B cell (primary cell): Measurements from ENCODE around the gene ITGB8. TPM values are rescaled to one million over a fixed set of nuclear protein-coding genes. Genes with fewer than 3 reads are reported as not detected.

Source experiments
- ATAC-seq: fragments of 200-7000 bp; cut with Tn5 transposase; one replicate; pipeline ENCODE4 v1.10.0; 2021; ENCODE audit warnings: low read depth, mild to moderate bottlenecking, moderate number of reproducible peaks, moderate library complexity
- CTCF ChIA-PET: fragments of 350-600 bp; sonication (Branson Sonifier 250); formaldehyde crosslinking; loops from one replicate; lab custom pipeline; 2021; ENCODE audit warnings: antibody characterized with exemption, inconsistent platforms; lab: Charles Lee
- POLR2A ChIA-PET: fragments of 350-600 bp; sonication (Branson Sonifier 250); formaldehyde crosslinking; loops from one replicate; lab custom pipeline; 2021; ENCODE audit warnings: antibody characterized with exemption; lab: Charles Lee
- DNase-seq: peaks from one replicate; pipeline ENCODE4 v3.0.0; 2013
- H2AFZ ChIP-seq: 2 replicates; pipeline ENCODE4 v1.6.1; 2012; ENCODE audit warnings: mild to moderate bottlenecking, low read depth, low read length; ENCODE audit not compliant: insufficient read depth, poor library complexity, severe bottlenecking
- H3K27ac ChIP-seq, 2 donors: 1 replicate in 1 of 2; 2 replicates in 1 of 2; pipeline ENCODE4 v1.5.1; 2012 to 2013; ENCODE audit warnings: low read length in 2 of 2, mild to moderate bottlenecking in 2 of 2, moderate library complexity in 1 of 2
- H3K27me3 ChIP-seq, 4 experiments: fragments of 200-600 bp in 1 of 4; sonication (generic) in 1 of 4; replicated peaks in 1 of 4; 1 replicate in 2 of 4; 2 replicates in 2 of 4; pipeline versions ENCODE4 v1.6.1 to v1.7.0; 2013 to 2016; ENCODE audit warnings: low read length in 3 of 4, mild to moderate bottlenecking in 2 of 4, mixed read lengths in 1 of 4, moderate library complexity in 1 of 4; ENCODE audit not compliant: insufficient read depth in 4 of 4, control insufficient read depth in 3 of 4; ENCODE audit errors: control extremely low read depth in 1 of 4
- H3K36me3 ChIP-seq, 2 experiments: replicated peaks in 1 of 2; 1 replicate in 1 of 2; 2 replicates in 1 of 2; pipeline versions ENCODE4 v1.6.1 to v1.7.1; 2013; ENCODE audit warnings: low read length in 1 of 2; ENCODE audit not compliant: insufficient read depth in 2 of 2, control insufficient read depth in 1 of 2; ENCODE audit errors: control extremely low read depth in 1 of 2, extremely low read depth in 1 of 2
- H3K4me1 ChIP-seq, 2 donors: fragments of 200-600 bp in 1 of 2; sonication (generic) in 1 of 2; 1 replicate in 1 of 2; 2 replicates in 1 of 2; pipeline versions ENCODE4 v1.5.1 to v1.6.1; 2013 to 2017; ENCODE audit warnings: low read length in 2 of 2; ENCODE audit not compliant: control insufficient read depth in 2 of 2, insufficient read depth in 2 of 2
- H3K4me2 ChIP-seq: replicated peaks from 2 replicates; pipeline ENCODE3; 2012; ENCODE audit warnings: mild to moderate bottlenecking, low read depth, low read length; ENCODE audit not compliant: poor library complexity, severe bottlenecking
- H3K4me3 ChIP-seq, 5 experiments: fragments of 200-600 bp in 1 of 5; sonication (generic) in 1 of 5; 1 replicate in 3 of 5; 2 replicates in 2 of 5; pipeline versions ENCODE4 v1.5.1 to v1.7.0; 2011 to 2016; ENCODE audit warnings: low read length in 4 of 5, mild to moderate bottlenecking in 4 of 5, low read depth in 2 of 5, control low read depth in 1 of 5, moderate library complexity in 1 of 5; ENCODE audit not compliant: insufficient read depth in 1 of 5; ENCODE audit errors: control extremely low read depth in 1 of 5, extremely low read depth in 1 of 5
- H3K79me2 ChIP-seq: fragments of 200-600 bp; sonication (generic); one replicate; pipeline ENCODE4 v1.6.0; 2016; ENCODE audit warnings: low read length; ENCODE audit not compliant: control insufficient read depth, insufficient read depth
- H3K9ac ChIP-seq: fragments of 200-600 bp; sonication (generic); 2 replicates; pipeline ENCODE4 v1.6.1; 2017; ENCODE audit warnings: mild to moderate bottlenecking, low read length, moderate library complexity
- H3K9me3 ChIP-seq, 3 donors: one replicate each; pipeline versions ENCODE4 v1.6.1 to v1.7.1; 2013; ENCODE audit warnings: low read length in 2 of 3; ENCODE audit not compliant: control insufficient read depth in 2 of 3, insufficient read depth in 1 of 3; ENCODE audit errors: control extremely low read depth in 1 of 3
- H4K20me1 ChIP-seq: 2 replicates; pipeline ENCODE4 v1.6.0; 2012; ENCODE audit warnings: mild to moderate bottlenecking, low read length; ENCODE audit not compliant: insufficient read depth, control insufficient read depth, poor library complexity, severe bottlenecking
- H3K27ac Mint-ChIP-seq: one replicate; pipeline ENCODE4 v1.8.0; 2021; ENCODE audit warnings: mixed read lengths
- H3K27me3 Mint-ChIP-seq: one replicate; pipeline ENCODE4 v1.8.0; 2021; ENCODE audit warnings: mixed read lengths
- H3K4me1 Mint-ChIP-seq: one replicate; pipeline ENCODE4 v1.8.0; 2021; ENCODE audit warnings: mixed read lengths
- H3K4me3 Mint-ChIP-seq: one replicate; pipeline ENCODE4 v1.8.0; 2021; ENCODE audit warnings: mixed read lengths
- H3K9me3 Mint-ChIP-seq: one replicate; pipeline ENCODE4 v1.8.0; 2022; ENCODE audit warnings: mixed read lengths; ENCODE audit not compliant: insufficient read depth
- EZH2 ChIP-seq: IDR thresholded peaks from 2 replicates; pipeline ENCODE4 v1.6.1; 2012; ENCODE audit warnings: borderline replicate concordance, low read depth, mild to moderate bottlenecking, moderate library complexity, low read length; ENCODE audit not compliant: insufficient read depth, poor library complexity, severe bottlenecking
- WGBS: methylation state at CpG from one replicate; pipeline ENCODE4 v1.1.5; 2013; ENCODE audit warnings: missing lambda C conversion rate; ENCODE audit not compliant: insufficient coverage; 5-methylcytosine and 5-hydroxymethylcytosine counted together
- intact Hi-C: fragments of 100-400 bp; cut with micrococcal nuclease; formaldehyde crosslinking; loops from one replicate; pipeline ENCODE4 v1.10.0; 2022
- polyA plus RNA-seq: library from polyadenylated mRNA; depleted of rRNA; stranded (reverse); fragments of >200 nt; gene quantifications from 2 replicates; pipeline ENCODE4 v1.2.3, GENCODE V29; 2012
- total RNA-seq, 2 donors: library from RNA; stranded (reverse); fragments of 120-200 nt in 1 of 2; gene quantifications; 1 replicate in 1 of 2; 2 replicates in 1 of 2; pipeline versions ENCODE4 v1.2.3 to v1.2.4, GENCODE V29; 2013 to 2022
- TF ChIP-seq, protein P1 (sequence below): fragments of 200-600 bp; IDR thresholded peaks from one replicate; pipeline ENCODE4 v1.8.0; 2022; ENCODE audit warnings: antibody characterized with exemption, mild to moderate bottlenecking

Gene ITGB8
- total and polyA plus RNA-seq, 2 donors (not counting 1 experiment from before 2014, with no cell fraction given): 0.01 to 0.30 TPM

DNA sequence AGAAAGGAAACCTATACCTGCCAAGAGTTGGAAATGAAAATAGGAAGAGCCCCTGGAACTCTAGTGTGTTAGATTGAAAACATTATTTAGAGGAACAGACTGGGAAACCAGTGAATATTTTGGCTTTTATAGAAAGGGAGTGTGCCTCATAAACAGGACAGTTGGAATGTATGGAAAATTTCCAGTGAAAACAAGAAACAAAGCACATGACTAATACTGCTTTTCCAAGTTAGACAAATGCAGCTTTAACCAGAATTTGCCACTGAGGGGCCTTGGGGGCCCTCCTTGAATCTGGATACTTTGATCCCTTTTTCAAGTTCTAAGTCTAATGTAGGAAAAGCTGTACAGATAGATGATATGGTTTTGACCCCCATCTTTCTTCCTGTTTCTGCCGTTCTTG lies 21.2 kb downstream of the ITGB8 start:
- intact Hi-C loops: no loop called here
- no peak overlapping the region for H3K27ac Mint-ChIP-seq
- H3K79me2 ChIP-seq: no peaks in the 10 kb centered on the region
- POLR2A ChIA-PET: no interaction called here
- peaks cover 0 to 4% (median under 1%) of the 10 kb centered on the region in 4 experiments for H3K27me3 ChIP-seq
- H3K9me3 ChIP-seq: no peaks in the 10 kb centered on the region
- DNase-seq (no peak), ATAC-seq (no peak)
- H3K9ac ChIP-seq: no peak overlapping the region
- no peak overlapping the region for H3K27ac ChIP-seq
- H3K27me3 Mint-ChIP-seq: peaks cover 9% of the 10 kb centered on the region
- 60% methylated on average over 1 of the region's 1 CpG for WGBS
- H3K9me3 Mint-ChIP-seq: no peaks in the 10 kb centered on the region
- no peaks in the 10 kb centered on the region for H4K20me1 ChIP-seq
- H3K36me3 ChIP-seq: no peaks in the 10 kb centered on the region
- no peak overlapping the region for H3K4me2 ChIP-seq
- no peaks in the 10 kb centered on the region for H3K4me1 ChIP-seq
- H3K4me3 ChIP-seq: no peak overlapping the region
- no peak overlapping the region for H2AFZ ChIP-seq
- CTCF ChIA-PET: no interaction called here
- no peaks in the 10 kb centered on the region for H3K4me1 Mint-ChIP-seq
- TF ChIP-seq EZH2: no peak
- TF ChIP-seq, protein P1, sequence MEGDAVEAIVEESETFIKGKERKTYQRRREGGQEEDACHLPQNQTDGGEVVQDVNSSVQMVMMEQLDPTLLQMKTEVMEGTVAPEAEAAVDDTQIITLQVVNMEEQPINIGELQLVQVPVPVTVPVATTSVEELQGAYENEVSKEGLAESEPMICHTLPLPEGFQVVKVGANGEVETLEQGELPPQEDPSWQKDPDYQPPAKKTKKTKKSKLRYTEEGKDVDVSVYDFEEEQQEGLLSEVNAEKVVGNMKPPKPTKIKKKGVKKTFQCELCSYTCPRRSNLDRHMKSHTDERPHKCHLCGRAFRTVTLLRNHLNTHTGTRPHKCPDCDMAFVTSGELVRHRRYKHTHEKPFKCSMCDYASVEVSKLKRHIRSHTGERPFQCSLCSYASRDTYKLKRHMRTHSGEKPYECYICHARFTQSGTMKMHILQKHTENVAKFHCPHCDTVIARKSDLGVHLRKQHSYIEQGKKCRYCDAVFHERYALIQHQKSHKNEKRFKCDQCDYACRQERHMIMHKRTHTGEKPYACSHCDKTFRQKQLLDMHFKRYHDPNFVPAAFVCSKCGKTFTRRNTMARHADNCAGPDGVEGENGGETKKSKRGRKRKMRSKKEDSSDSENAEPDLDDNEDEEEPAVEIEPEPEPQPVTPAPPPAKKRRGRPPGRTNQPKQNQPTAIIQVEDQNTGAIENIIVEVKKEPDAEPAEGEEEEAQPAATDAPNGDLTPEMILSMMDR: no peak
- H3K4me3 Mint-ChIP-seq: no peak overlapping the region

DNA sequence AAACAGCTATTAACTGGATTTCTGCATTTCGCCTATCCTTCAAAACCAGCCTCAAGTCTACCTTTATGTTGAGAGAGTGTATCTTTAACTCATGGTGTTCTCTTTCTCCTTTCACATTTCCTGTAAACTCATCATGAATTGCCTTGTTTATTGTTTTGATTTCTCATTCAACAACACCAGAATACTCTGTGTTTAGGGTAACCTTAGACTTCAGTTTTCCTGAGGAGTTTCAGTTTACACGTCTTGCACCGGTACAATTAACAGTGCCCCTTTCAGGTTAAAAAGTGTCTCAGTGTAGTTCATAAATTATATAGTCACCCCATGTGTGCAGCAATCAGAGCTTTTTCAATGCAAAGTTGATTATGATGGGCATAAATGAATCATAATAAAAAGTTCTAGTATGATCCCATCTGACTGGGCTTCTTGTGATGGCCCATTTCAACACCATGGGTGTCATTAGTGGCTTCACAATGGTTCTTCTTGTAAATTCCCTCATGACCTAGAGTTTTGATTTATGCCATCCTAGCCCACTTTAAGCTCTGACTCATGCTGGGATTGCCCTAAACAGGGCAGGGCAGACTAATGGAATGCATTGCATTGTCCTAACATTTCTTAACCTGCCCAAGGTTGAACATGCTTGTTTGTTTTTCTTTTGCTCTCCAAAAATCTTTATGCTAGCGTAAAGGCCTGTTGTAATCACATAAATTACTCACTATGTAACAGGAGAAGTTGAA lies 22.0 kb downstream of the ITGB8 start:
- no peak for ATAC-seq
- no peak for TF ChIP-seq EZH2
- TF ChIP-seq, protein P1: no peak
- POLR2A ChIA-PET: no interaction called here
- no peaks in the 10 kb centered on the region for H4K20me1 ChIP-seq
- no peak overlapping the region for H3K4me3 Mint-ChIP-seq
- peaks cover 3% of the 10 kb centered on the region for H3K27me3 Mint-ChIP-seq
- H3K27ac Mint-ChIP-seq: no peak overlapping the region
- H3K36me3 ChIP-seq: no peaks in the 10 kb centered on the region
- H3K4me1 Mint-ChIP-seq: no peaks in the 10 kb centered on the region
- H3K27me3 ChIP-seq: peaks cover 0 to 4% (median 0%) of the 10 kb centered on the region in 4 experiments
- no peak overlapping the region for H3K27ac ChIP-seq
- H3K9ac ChIP-seq: no peak overlapping the region
- no peak for DNase-seq
- no peak overlapping the region for H3K4me3 ChIP-seq
- H3K9me3 ChIP-seq: no peaks in the 10 kb centered on the region
- WGBS: no CpG with 5 or more reads among the region's 4 CpGs
- no peaks in the 10 kb centered on the region for H3K79me2 ChIP-seq
- CTCF ChIA-PET: no interaction called here
- intact Hi-C loops: no loop called here
- no peak overlapping the region for H3K4me2 ChIP-seq
- no peaks in the 10 kb centered on the region for H3K4me1 ChIP-seq
- H3K9me3 Mint-ChIP-seq: no peaks in the 10 kb centered on the region
- no peak overlapping the region for H2AFZ ChIP-seq
